ENCODE measurements around the gene MTOR. TPM values are rescaled to one million over a fixed set of nuclear protein-coding genes. Genes with fewer than 3 reads are reported as not detected.

Gene MTOR
- total and polyA plus RNA-seq, 2 donors, result 21.0 to 26.5 TPM

- 83% methylated on average over 5 of the region's 5 CpGs for WGBS
- H3K4me3 ChIP-seq (ENCODE audit: low read depth, low read length), result no peak overlapping the region
- no peak for DNase-seq (ENCODE audit: extremely low spot score)
- no peak overlapping the region for H3K27ac ChIP-seq (ENCODE audit: low read depth)
- no peaks in the 10 kb centered on the region for H3K4me1 ChIP-seq (ENCODE audit: insufficient read depth)
- peaks cover 5% of the 10 kb centered on the region for H3K36me3 ChIP-seq (ENCODE audit: insufficient read depth)
Observed at GRCh38 chr1:11289064-11289463, 26.7 kb upstream of the MTOR start.

- H3K27ac ChIP-seq (ENCODE audit: low read depth), result no peak overlapping the region
- H3K4me3 ChIP-seq (ENCODE audit: low read depth, low read length), result no peak overlapping the region
- H3K36me3 ChIP-seq (ENCODE audit: insufficient read depth), result peaks cover 5% of the 10 kb centered on the region
- DNase-seq (ENCODE audit: extremely low spot score), result no peak
- WGBS, result 83% methylated on average over 3 of the region's 3 CpGs
- H3K4me1 ChIP-seq (ENCODE audit: insufficient read depth), result no peaks in the 10 kb centered on the region
Observed at GRCh38 chr1:11286735-11287410, 24.5 kb upstream of the MTOR start.

- no peak for DNase-seq (ENCODE audit: extremely low spot score)
- Histone ChIP-seq H3K36me3 (ENCODE audit: insufficient read depth) (peaks cover 5% of the 10 kb centered on the region), H3K4me3 (ENCODE audit: low read depth, low read length) (no peak overlapping the region), H3K27ac (ENCODE audit: low read depth) (no peak overlapping the region), H3K4me1 (ENCODE audit: insufficient read depth) (no peaks in the 10 kb centered on the region)
- WGBS, result 85% methylated on average over 7 of the region's 7 CpGs
Observed at GRCh38 chr1:11285883-11286734, 23.8 kb upstream of the MTOR start.

GRCh38 chr1:11284784-11285183 lies 22.4 kb upstream of the MTOR start:
- WGBS, result 87% methylated on average over 6 of the region's 6 CpGs
- Histone ChIP-seq H3K36me3 (ENCODE audit: insufficient read depth) (peaks cover 5% of the 10 kb centered on the region), H3K27ac (ENCODE audit: low read depth) (no peak overlapping the region), H3K4me1 (ENCODE audit: insufficient read depth) (no peaks in the 10 kb centered on the region), H3K4me3 (ENCODE audit: low read depth, low read length) (no peak overlapping the region)
- DNase-seq (ENCODE audit: extremely low spot score), result no peak

- Histone ChIP-seq H3K4me1 (ENCODE audit: insufficient read depth) (no peaks in the 10 kb centered on the region), H3K27ac (ENCODE audit: low read depth) (no peak overlapping the region), H3K4me3 (ENCODE audit: low read depth, low read length) (no peak overlapping the region), H3K36me3 (ENCODE audit: insufficient read depth) (peaks cover 5% of the 10 kb centered on the region)
- 95% methylated on average over 6 of the region's 6 CpGs for WGBS
- no peak for DNase-seq (ENCODE audit: extremely low spot score)
Observed at GRCh38 chr1:11283151-11283550, 20.8 kb upstream of the MTOR start.

- H3K36me3 ChIP-seq (ENCODE audit: insufficient read depth), result peaks cover 5% of the 10 kb centered on the region
- H3K4me3 ChIP-seq (ENCODE audit: low read depth, low read length), result no peak overlapping the region
- WGBS, result 32% methylated on average over 8 of the region's 8 CpGs
- no peak overlapping the region for H3K27ac ChIP-seq (ENCODE audit: low read depth)
- H3K4me1 ChIP-seq (ENCODE audit: insufficient read depth), result no peaks in the 10 kb centered on the region
- no peak for DNase-seq (ENCODE audit: extremely low spot score)
Observed at GRCh38 chr1:11281518-11282331, 19.4 kb upstream of the MTOR start.

- no peak overlapping the region for H3K27ac ChIP-seq (ENCODE audit: low read depth)
- no peaks in the 10 kb centered on the region for H3K4me1 ChIP-seq (ENCODE audit: insufficient read depth)
- peaks cover 5% of the 10 kb centered on the region for H3K36me3 ChIP-seq (ENCODE audit: insufficient read depth)
- WGBS, result 78% methylated on average over 4 of the region's 4 CpGs
- H3K4me3 ChIP-seq (ENCODE audit: low read depth, low read length), result no peak overlapping the region
- no peak for DNase-seq (ENCODE audit: extremely low spot score)
Observed at GRCh38 chr1:11280719-11281376, 18.5 kb upstream of the MTOR start.

GRCh38 chr1:11279630-11280029 lies 17.3 kb upstream of the MTOR start:
- 98% methylated on average over 1 of the region's 1 CpG for WGBS
- Histone ChIP-seq H3K27ac (ENCODE audit: low read depth) (no peak overlapping the region), H3K4me1 (ENCODE audit: insufficient read depth) (no peaks in the 10 kb centered on the region), H3K4me3 (ENCODE audit: low read depth, low read length) (no peak overlapping the region), H3K36me3 (ENCODE audit: insufficient read depth) (no peaks in the 10 kb centered on the region)
- DNase-seq (ENCODE audit: extremely low spot score), result no peak

GRCh38 chr1:11279152-11279551 lies 16.8 kb upstream of the MTOR start:
- DNase-seq (ENCODE audit: extremely low spot score), result no peak
- H3K36me3 ChIP-seq (ENCODE audit: insufficient read depth), result no peaks in the 10 kb centered on the region
- H3K4me3 ChIP-seq (ENCODE audit: low read depth, low read length), result no peak overlapping the region
- 93% methylated on average over 5 of the region's 5 CpGs for WGBS
- no peaks in the 10 kb centered on the region for H3K4me1 ChIP-seq (ENCODE audit: insufficient read depth)
- H3K27ac ChIP-seq (ENCODE audit: low read depth), result no peak overlapping the region

GRCh38 chr1:11273595-11274234 lies 11.4 kb upstream of the MTOR start:
- 7% methylated on average over 22 of the region's 22 CpGs for WGBS
- Histone ChIP-seq H3K4me1 (ENCODE audit: insufficient read depth) (no peaks in the 10 kb centered on the region), H3K4me3 (ENCODE audit: low read depth, low read length) (peak overlapping the region; percentile 58), H3K36me3 (ENCODE audit: insufficient read depth) (no peaks in the 10 kb centered on the region), H3K27ac (ENCODE audit: low read depth) (peak overlapping the region; percentile 86)
- no peak for DNase-seq (ENCODE audit: extremely low spot score)

GRCh38 chr1:11272832-11273594 lies 10.7 kb upstream of the MTOR start, which contains the start of gene UBIAD1:
Gene UBIAD1 (plus strand): TSS chr1:11273198. CDS start chr1:11273532, 334 bp downstream.
- WGBS, result 2% methylated on average over 63 of the region's 64 CpGs
- H3K27ac ChIP-seq (ENCODE audit: low read depth), result peak within 1 kb of the TSS; percentile 86
- H3K36me3 ChIP-seq (ENCODE audit: insufficient read depth), result no peaks in the 10 kb centered on the region
- H3K4me3 ChIP-seq (ENCODE audit: low read depth, low read length), result peak within 1 kb of the TSS; percentile 58
- H3K4me1 ChIP-seq (ENCODE audit: insufficient read depth), result no peaks in the 10 kb centered on the region
- DNase-seq (ENCODE audit: extremely low spot score), result peak; percentile 53

GRCh38 chr1:11272544-11272831 lies 10.1 kb upstream of the MTOR start:
- DNase-seq (ENCODE audit: extremely low spot score), result no peak
- 11% methylated on average over 9 of the region's 9 CpGs for WGBS
- H3K27ac ChIP-seq (ENCODE audit: low read depth), result no peak overlapping the region

More at GRCh38 chr1:11272544-11272831, 10.1 kb upstream of the MTOR start:
- Histone ChIP-seq H3K4me3 (ENCODE audit: low read depth, low read length) (peak overlapping the region; percentile 26), H3K4me1 (ENCODE audit: insufficient read depth) (no peaks in the 10 kb centered on the region), H3K36me3 (ENCODE audit: insufficient read depth) (no peaks in the 10 kb centered on the region)
